Measurements from ENCODE around the gene EIF2D. TPM values are rescaled to one million over a fixed set of nuclear protein-coding genes. Genes with fewer than 3 reads are reported as not detected.
"Not testable (repeated sequence)": the region's sequence is repeated elsewhere in the genome, so short reads cannot be mapped to it uniquely, and the experiment has no call there.

The EIF2D gene, protein sequence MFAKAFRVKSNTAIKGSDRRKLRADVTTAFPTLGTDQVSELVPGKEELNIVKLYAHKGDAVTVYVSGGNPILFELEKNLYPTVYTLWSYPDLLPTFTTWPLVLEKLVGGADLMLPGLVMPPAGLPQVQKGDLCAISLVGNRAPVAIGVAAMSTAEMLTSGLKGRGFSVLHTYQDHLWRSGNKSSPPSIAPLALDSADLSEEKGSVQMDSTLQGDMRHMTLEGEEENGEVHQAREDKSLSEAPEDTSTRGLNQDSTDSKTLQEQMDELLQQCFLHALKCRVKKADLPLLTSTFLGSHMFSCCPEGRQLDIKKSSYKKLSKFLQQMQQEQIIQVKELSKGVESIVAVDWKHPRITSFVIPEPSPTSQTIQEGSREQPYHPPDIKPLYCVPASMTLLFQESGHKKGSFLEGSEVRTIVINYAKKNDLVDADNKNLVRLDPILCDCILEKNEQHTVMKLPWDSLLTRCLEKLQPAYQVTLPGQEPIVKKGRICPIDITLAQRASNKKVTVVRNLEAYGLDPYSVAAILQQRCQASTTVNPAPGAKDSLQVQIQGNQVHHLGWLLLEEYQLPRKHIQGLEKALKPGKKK
- 26.7 TPM for total RNA-seq (ENCODE audit: insufficient read depth, low replicate concordance)

DNA sequence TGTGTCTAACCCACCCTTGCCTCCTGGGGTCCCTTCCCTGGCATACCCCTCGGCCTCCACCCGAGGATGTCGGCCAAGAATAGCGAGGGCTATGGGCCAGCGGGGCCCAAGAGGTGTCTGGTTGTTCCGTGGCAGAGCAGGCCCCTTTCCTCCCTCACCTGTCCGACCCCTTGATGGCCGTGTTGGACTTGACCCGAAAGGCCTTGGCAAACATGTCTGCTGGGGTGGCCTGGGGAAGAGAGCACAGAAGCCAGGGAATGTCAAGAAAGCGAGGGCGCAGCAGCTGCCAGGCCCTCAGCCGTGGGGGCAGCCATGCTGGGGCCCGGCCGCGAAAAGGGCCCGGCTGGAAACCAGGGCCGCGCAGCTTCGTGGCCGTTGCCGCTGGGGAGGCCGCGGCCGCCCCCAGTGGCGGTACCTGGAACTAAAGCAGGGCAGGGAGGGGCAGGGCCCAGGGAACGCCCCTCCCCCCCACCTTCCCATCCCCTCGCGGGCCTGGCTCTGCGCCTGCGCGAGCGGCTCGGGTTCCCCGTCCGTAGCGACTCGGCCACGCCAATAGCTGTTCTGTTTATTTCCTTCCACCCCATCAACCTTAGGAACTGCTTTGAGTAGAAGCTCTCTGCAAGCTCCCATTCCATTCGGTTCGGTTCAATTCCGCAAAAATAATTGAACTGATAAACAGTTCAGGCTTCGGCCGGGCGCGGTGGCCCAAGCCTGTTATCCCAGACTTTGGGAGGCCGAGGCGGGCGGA, at the start of gene EIF2D:
Gene EIF2D, minus strand, starts transcription at position 337 of the 748 bp plus-strand sequence. Its CDS starts 123 bp downstream, at position 214.
- DNase-seq (ENCODE audit: low spot score): peak; percentile 96

DNA sequence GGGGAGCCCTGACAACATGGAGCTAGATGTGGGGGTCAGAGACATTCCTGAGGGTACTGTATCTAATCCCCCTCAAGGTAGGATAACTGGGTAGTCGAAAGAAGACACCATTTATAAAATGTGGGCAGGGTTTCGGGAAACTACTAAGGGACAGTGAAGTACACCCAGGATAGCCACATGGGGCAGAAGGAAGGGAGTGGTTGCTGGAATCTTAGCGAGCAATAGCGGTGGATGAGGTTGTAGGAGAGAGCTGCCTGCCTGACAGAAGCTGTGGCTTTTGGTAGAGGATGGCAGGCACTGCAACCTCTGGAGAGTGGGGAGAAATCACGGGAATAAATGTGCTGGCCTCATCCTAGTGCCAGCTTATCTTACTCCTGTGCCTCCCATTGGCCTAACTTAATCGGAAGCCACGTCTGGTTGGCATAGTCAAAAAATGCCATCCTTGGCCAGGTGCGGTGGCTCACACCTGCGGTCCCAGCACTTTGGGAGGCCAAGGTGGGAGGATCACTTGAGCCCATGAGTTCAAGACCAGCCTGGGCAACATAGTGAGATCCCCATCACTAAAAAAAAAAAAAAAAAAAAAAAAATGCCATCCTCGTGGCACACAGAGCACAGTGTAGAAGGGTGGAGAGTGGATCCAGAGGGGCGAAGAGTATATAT, 49.0 kb upstream of the EIF2D start:
- DNase-seq (ENCODE audit: low spot score): no peak

DNA sequence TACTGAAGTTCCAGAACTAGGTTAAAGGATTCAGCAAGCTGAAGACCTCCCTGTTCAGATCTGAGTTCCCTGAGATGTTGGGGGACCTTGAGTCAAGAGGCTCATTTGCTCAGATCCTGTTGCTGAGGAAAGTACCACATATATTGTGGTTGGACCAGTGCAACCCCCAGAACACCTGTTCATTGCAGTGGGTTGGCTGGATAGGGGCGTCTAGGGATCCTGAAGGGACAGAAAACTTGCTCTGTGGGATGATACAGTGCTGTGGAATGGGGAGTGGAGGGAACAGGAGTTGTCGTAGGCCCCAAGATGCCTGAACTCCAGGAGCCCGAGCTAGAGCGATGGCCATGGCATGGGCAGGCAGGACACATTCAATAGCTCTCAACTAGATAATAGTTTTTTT, 47.9 kb upstream of the EIF2D start:
- DNase-seq (ENCODE audit: low spot score): no peak

DNA sequence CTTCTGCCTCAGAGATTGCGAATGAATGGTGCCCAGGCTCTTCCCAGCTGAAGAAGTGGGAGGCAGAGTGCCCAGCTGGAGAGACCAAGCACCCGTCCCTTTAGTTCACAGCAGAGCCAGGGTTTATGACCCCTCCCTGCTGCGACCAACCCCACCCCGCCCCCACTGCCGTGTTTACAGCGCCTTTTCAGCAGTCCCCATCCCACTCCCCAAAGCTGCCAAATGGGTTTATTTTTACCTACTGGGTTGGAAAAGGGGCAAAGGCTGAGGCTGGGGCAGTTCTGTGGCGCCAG, 46.7 kb upstream of the EIF2D start:
- no peak for DNase-seq (ENCODE audit: low spot score)

DNA sequence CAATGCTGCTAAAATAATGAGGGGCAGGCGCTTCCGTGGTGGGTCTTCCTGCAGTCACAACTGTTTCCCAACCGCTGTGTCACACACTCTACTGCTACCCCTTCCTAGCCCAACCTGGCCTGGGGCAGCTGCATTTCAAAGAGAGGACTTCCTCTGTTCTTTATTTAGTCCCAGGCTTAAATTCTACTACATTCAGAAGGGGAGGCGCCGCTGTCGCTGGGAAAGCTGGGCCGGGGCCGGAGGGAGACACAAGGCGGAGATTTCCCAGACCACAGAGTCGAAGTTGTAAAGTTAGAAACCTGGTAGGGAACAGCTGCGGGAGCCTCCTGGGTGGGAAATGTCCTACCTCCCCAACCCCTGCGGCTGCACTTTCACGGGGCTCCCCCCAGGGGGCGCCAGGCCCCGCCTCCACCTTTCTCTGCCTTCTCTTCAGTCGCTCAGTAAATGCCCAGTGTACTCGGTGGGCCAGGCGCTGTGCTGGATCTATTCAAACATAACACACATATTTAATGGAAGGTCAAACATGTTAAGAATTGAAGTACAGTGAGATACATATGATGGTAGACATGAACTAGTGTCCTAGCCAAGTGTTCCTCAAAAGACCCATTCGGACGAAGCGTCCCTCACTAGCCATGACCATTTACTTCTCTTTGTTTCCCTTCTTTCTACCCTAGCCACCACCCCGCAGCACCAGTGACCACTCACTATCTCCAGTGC, 46.2 kb upstream of the EIF2D start:
- DNase-seq (ENCODE audit: low spot score): peak; percentile 32

DNA sequence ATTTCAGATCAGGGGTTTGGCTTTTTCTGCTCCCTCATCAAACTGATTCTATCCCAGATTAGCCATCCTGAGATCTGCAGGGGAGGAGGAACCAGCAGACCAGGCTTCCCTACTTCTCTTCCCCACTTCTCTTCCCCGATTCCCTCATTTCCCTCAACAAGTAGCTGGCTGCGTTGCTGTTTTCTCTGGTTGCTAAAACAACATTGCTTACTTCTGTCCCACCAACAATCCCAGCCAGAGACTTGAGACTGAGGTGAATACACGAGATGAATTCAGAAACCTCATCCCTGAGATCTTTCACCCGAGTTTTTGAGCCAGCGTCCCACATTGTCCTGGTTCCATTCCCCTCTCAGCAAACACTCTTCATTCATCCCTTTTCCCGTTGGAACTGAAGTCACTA, 45.5 kb upstream of the EIF2D start:
- no peak for DNase-seq (ENCODE audit: low spot score)

DNA sequence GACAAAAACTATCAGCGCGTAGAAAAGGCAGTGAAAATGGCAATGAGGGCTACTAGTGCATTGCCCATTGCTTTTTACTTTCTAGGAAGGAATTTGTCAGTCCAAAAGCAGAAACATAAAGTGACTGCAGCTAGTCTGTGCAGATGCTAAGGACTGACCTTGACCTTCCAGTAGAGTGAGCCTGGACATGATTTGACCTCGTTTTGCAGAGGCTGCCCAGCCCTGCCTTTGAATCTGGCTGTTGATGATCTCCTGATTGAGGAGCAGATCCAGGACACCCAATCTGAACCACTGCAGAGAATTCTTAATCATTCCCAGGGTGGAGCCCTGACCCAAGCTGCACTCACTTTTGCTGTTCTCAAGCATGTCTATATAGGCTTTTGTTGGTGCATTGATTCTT, 44.7 kb upstream of the EIF2D start:
- no peak for DNase-seq (ENCODE audit: low spot score)

DNA sequence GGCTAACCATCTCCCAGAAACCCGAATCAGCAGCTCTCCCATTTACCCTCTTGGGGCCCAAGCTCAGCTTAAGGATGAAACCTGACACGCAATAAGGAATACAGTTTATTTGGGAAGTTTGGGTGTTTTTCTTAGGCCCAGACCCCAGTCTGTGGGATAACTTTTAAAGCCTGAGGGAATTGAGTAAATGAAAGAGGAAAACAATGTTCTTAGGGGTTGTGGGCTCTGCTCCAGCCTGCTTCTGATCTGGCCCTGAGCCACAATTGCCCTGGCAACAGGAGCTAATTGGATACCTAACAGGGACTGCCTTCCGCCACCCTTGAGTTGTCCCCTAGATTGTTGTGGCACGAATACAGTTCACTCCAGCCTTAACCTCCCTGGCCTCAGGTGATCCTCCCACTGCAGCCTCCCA, 43.2 kb upstream of the EIF2D start:
- DNase-seq (ENCODE audit: low spot score): no peak

DNA sequence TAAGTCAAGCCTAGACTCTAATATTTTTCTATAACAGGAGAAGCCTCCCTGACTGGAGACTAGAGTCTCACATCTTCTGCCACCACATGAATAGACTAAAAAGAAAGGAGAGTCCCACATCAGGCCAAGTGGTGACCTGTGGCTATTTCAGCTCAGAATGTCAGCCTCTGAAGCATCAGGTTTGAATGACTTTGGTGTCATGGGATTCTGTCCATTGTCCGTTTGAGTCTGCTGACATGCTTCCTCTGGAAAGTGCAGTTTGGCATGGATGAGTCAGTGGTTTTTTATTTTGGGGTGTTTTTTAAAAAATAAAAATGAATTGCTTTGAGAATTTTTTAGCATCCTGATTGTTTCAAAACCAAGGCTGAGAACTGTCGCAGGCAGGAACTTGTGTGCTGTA, 42.6 kb upstream of the EIF2D start:
- no peak for DNase-seq (ENCODE audit: low spot score)

DNA sequence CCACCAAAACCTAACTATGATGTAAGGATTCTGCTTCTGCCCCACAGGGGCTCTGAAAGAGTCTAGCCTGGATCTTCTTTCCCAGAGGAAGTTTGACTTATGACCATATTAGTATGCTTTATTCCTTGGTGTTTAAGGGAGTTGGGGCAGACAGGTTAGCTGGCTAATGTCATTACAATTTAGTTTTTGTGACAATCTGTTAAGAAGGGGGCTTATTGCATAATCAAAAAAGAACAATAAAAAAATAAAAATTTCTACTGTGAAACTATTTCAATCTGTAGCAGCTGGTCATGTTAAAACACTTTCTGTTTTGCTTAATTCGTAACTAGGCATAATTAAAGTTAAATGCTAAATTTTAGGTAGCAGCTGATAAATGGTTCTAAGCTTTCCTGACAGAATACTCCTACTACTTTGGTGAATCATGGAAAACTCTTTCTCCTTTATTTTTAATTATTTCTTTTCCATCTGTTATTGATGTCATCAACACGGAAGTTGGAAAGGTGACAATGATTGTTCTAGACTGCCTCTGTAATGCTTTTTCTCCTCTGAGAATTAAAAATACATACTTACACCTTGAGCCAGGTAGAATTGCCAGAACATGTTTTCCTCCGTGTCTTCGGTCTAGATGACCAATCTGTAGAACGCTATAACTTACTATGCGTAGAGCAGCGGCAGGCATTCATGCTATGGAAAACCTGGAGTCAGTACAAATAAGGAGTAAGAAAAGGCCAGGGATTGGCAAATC, 41.6 kb upstream of the EIF2D start:
- no peak for DNase-seq (ENCODE audit: low spot score)

DNA sequence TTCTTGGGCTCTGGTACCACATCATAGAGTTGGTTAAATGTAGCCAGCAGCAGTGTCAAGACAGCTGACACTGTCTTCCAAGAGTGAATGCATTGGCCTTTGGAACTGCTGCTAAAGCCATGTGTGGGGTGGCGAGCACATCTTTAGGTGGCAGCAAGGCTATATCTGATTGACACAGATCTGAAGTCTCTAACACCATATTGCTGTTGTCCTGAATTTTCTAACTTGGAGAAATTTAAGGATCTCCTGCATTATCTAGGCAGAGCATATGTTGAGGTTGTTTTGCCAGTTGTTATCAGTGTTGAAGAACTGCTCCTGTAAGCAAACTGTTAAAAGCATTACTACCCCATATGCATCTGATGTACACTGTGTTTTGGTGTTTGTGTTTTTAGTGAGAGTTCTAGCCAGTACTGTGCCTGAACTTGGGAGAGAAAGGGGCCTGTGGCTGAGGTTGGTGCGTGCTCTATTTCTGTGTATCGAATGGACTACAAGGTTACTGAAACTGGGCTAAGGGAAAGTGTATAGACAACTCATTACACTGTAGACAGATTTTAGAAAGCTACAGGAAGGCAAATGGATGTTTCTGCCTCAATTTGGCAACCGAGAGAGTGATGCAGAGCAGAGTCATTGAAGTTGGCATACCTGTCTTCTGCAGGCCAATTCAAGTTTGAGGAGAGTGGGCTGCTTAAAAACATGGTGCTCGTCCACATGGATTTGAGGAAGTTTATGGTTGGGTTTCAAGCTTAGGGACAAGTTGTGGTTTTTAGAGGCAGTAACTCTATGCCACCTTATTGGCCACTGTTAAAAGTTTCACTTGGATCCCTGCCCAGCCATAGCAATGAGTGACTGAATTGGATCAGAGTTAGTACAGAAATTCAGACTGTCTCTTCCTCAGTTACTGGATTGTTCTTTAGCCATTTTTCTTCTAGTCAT, 40.0 kb upstream of the EIF2D start:
- no peak for DNase-seq (ENCODE audit: low spot score)

DNA sequence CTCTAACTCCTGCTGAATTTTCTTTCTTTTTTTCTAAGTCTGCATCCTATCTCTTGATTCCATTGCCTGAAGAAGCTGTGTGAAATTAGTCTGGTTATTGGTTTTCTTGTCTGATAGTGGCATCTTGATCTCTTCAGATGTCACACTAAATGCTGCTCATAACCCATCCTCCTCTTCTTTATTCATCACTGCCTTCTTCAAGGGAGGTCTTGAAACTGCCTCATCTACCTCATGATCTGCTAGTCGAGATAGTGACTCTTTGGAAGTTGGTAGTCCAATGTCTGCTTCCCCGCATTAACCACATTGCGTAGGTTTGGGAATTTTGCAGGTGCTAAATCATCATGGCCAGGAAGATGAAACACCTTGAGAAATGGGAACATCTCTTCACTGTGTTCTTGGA, 38.7 kb upstream of the EIF2D start:
- DNase-seq (ENCODE audit: low spot score): no peak

DNA sequence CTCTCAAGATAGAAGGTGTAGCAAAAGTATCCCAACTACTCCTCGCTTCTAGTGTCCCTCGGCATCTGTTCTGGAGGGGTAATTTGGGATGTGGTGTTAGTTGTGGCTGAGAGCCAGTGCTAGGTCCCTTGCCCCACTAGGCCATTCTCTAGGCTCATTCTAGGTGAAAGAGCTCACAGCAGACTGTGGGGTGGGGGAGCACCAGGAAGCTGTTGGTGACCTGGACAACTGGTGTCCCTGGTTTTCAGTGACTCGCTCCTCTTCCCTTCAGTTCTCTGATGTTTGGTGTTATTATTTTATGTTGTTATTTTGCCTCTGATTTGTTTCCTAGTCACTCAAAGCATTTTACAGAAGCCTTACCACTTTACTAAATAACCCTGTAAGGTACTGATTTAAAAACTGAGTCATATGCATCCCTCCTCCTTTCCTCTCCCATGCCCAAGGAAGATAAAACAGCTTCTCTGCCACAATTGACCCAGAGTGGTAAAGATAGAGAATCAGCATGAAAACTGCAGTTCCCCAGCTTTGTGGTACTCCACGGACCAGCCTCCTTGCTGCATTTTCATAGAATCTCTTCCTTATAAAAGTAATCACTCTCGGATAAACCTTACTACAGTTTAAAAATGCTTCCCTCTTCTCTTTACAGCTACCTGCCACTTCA, 37.1 kb upstream of the EIF2D start:
- no peak for DNase-seq (ENCODE audit: low spot score)

DNA sequence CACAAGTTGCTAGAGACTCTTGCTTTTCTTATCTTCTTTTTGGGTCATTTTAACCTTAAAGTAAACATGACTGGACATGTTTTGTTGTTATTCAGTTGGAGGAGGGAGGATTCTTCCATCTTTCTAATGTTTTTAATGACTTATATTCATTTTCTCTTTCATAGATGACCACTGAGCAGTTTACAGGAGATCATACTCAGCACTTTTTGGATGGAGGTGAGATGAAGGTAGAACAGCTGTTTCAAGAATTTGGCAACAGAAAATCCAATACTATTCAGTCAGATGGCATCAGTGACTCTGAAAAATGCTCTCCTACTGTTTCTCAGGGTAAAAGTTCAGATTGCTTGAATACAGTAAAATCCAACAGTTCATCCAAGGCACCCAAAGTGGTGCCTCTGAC, 35.0 kb upstream of the EIF2D start:
- DNase-seq (ENCODE audit: low spot score): no peak

DNA sequence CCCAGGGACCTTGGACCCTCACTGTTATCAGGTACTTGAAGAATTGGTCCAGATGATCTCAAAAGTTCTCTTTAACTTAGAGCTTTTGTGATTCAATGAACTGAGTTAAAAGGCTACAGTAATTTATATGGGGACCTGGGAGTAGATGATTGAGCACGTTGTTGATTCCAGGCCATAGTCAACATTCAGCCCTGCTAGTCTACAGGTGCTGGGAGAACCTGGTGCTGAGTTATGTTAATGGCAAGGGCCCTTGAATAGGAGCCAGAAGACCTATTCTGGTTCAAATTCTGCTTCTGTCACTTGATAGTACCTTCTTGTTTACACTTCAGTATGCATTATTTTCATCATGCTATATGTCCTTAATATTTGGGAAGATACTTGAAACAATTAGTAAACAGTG, 34.2 kb upstream of the EIF2D start:
- no peak for DNase-seq (ENCODE audit: low spot score)

DNA sequence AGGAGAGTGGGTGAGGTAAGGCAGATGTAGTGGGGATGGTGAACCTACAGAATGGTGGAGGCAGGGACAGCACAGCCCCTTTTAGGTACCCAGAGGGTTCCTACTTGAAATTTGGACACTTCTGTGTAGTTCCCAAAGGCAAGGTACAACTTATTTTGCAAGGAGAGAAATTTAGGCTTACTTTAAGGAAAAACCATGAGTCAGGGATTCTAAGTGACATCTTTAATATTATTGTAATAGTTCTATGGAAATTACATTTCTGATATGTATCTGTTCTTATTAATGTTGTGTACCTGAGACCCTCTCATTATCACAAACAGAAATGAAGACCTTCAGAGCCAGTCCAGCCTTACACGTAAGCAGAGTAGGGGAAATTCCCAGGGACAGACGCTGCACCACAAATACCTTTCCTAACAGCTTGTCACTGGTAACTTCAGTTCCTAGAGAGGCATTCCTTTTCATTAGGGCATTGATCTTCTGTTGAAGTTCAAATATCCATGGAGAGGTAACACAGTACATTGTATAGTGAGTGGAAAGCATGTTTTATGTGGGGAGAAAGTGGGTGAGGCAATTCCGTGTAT, 30.9 kb upstream of the EIF2D start:
- no peak for DNase-seq (ENCODE audit: low spot score)

DNA sequence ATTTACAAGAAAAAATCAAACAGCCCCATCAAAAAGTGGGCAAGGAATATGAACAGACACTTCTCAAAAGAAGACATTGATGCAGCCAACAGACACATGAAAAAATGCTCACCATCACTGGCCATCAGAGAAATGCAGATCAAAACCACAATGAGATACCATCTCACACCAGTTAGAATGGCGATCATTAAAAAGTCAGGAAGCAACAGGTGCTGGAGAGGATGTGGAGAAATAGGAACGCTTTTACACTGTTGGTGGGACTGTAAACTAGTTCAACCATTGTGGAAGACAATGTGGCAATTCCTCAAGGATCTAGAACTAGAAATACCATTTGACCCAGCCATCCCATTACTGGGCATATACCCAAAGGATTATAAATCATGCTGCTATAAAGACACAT, 29.8 kb upstream of the EIF2D start:
- DNase-seq (ENCODE audit: low spot score): not testable (repeated sequence)

DNA sequence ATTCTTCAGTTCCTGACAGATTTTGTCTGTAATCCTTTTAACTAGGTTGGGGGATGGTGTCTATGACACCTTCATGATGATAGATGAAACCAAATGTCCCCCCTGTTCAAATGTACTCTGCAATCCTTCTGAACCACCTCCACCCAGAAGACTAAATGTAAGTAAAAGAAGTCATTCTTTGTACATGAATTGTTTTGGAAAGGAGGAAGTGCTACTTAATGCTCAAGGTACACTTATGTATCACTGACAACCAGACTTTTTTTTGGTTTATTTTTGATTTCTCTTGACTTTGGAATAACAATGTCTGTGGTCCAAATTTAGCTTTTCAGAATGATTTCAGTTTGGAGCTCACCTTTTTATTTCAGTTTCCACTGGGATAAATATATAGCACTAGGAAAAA, 25.3 kb upstream of the EIF2D start:
- no peak for DNase-seq (ENCODE audit: low spot score)

DNA sequence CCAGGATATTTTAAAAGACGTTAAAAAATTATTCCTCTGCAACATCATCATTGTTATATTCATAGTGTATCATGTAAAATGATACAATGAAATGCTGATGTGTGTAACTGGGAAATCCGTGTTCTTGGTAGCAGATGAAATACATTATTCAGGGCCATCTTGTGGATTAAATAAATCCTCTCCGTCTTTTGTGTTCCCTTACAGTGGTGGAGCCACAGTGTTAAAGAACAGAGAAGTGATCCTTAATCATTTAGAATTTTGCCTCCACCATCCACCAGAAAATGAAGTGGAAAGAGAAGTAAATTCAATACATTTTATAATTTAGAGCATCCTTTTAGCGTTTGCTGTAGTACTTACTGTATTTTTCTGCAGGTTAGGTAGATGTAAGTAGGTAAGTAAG, 24.4 kb upstream of the EIF2D start:
- peak; percentile 24 for DNase-seq (ENCODE audit: low spot score)
